Skeletal muscle tissue (tissue), 2 donors: Measurements from ENCODE around the gene SIPA1. TPM values are rescaled to one million over a fixed set of nuclear protein-coding genes. Genes with fewer than 3 reads are reported as not detected.

Experiments
- small RNA-seq: library from RNA; depleted of rRNA; stranded (forward); fragments of <200 nt; gene quantifications from one replicate; pipeline ENCODE3, GENCODE V24; 2014
- total RNA-seq: library from RNA; depleted of rRNA; stranded (reverse); fragments of >200 nt; gene quantifications from one replicate; pipeline ENCODE4 v1.2.3, GENCODE V29; 2014

SIPA1 gene
- total RNA-seq, 1 donor from 2014 or later = 15.7 TPM

Small RNA genes lying within 50 kb of the gene (small RNA-seq; reads per million reads assigned to genes)
- gene MIR4489 (not detected), gene MIR4690 (0.16 reads per million), gene RN7SL309P (not detected)

Other genes with a start within 250 kb of the SIPA1 start
- 26.1 TPM for gene NEAT1, start 215.3 kb upstream of the SIPA1 start, total RNA-seq
- 7,794 TPM for gene MALAT1, start 139.1 kb upstream of the SIPA1 start, total RNA-seq
- 36.0 TPM for gene SCYL1, start 113.0 kb upstream of the SIPA1 start, total RNA-seq
- 32.9 TPM for gene LTBP3, start 79.7 kb upstream of the SIPA1 start, total RNA-seq
- 23.0 TPM for gene ZNRD2, start 67.6 kb upstream of the SIPA1 start, total RNA-seq
- 14.6 TPM for gene FAM89B, start 65.6 kb upstream of the SIPA1 start, total RNA-seq
- 157 TPM for gene EHBP1L1, start 62.0 kb upstream of the SIPA1 start, total RNA-seq
- not detected for gene KCNK7, start 42.3 kb upstream of the SIPA1 start, total RNA-seq
- 23.0 TPM for gene MAP3K11, start 23.9 kb upstream of the SIPA1 start, total RNA-seq
- 4.7 TPM for gene PCNX3, start 22.3 kb upstream of the SIPA1 start, total RNA-seq
- gene RELA, start 24.8 kb downstream of the SIPA1 start, total RNA-seq = 13.0 TPM
- 44.9 TPM for gene KAT5, start 74.2 kb downstream of the SIPA1 start, total RNA-seq
- 11.0 TPM for gene RNASEH2C, start 82.7 kb downstream of the SIPA1 start, total RNA-seq
- gene AP5B1, start 142.9 kb downstream of the SIPA1 start, total RNA-seq = 2.1 TPM
- gene OVOL1, start 149.0 kb downstream of the SIPA1 start, total RNA-seq = not detected
- under 0.01 TPM for gene SNX32, start 195.9 kb downstream of the SIPA1 start, total RNA-seq
- gene CFL1, start 220.1 kb downstream of the SIPA1 start, total RNA-seq = 275 TPM
- 34.4 TPM for gene MUS81, start 222.3 kb downstream of the SIPA1 start, total RNA-seq
- gene EFEMP2, start 234.7 kb downstream of the SIPA1 start, total RNA-seq = 35.0 TPM
- 1.0 TPM for gene CTSW, start 241.7 kb downstream of the SIPA1 start, total RNA-seq